Endodermal cell (in vitro differentiated cells): ENCODE data around the gene PTRH1. TPM values are rescaled to one million over a fixed set of nuclear protein-coding genes. Genes with fewer than 3 reads are reported as not detected.

ENCODE experiments used
- DNase-seq: peaks from one replicate; pipeline ENCODE4 v3.0.0-alpha.2; 2017
- H3K27ac ChIP-seq: 2 replicates; pipeline ENCODE4 v1.5.1; 2013; ENCODE audit warnings: mild to moderate bottlenecking, low read depth, low read length, moderate library complexity
- H3K27me3 ChIP-seq: 2 replicates; pipeline ENCODE4 v1.6.1; 2013; ENCODE audit warnings: mild to moderate bottlenecking, low read length, moderate library complexity; ENCODE audit not compliant: insufficient read depth, control insufficient read depth, poor library complexity, severe bottlenecking
- H3K36me3 ChIP-seq: 2 replicates; pipeline ENCODE4 v1.7.0; 2013; ENCODE audit warnings: mild to moderate bottlenecking, low read length, moderate library complexity; ENCODE audit not compliant: control insufficient read depth, insufficient read depth
- H3K4me1 ChIP-seq: one replicate; pipeline ENCODE4 v1.7.0; 2013; ENCODE audit warnings: low read length; ENCODE audit not compliant: control insufficient read depth, insufficient read depth
- H3K4me3 ChIP-seq: 2 replicates; pipeline ENCODE4 v1.5.1; 2013; ENCODE audit warnings: mild to moderate bottlenecking, low read length, moderate library complexity
- H3K9ac ChIP-seq: 2 replicates; pipeline ENCODE4 v1.6.1; 2013; ENCODE audit warnings: mild to moderate bottlenecking, low read length, moderate library complexity; ENCODE audit not compliant: poor library complexity, severe bottlenecking; ENCODE audit errors: extremely low read depth
- H3K9me3 ChIP-seq: 2 replicates; pipeline ENCODE4 v1.6.1; 2013; ENCODE audit warnings: mild to moderate bottlenecking, low read length, moderate library complexity; ENCODE audit not compliant: control insufficient read depth
- H3K27ac Mint-ChIP-seq: 2 replicates; pipeline ENCODE4 v1.8.0; 2020; ENCODE audit warnings: mixed read lengths
- H3K27me3 Mint-ChIP-seq: 2 replicates; pipeline ENCODE4 v1.8.0; 2021; ENCODE audit warnings: mild to moderate bottlenecking, mixed read lengths; ENCODE audit not compliant: insufficient read depth
- H3K36me3 Mint-ChIP-seq: 2 replicates; pipeline ENCODE4 v1.8.0; 2020; ENCODE audit warnings: low read depth, mixed read lengths
- H3K4me1 Mint-ChIP-seq: 2 replicates; pipeline ENCODE4 v1.8.0; 2020; ENCODE audit warnings: mixed read lengths
- H3K4me3 Mint-ChIP-seq: 2 replicates; pipeline ENCODE4 v1.8.0; 2020; ENCODE audit warnings: mild to moderate bottlenecking, moderate library complexity, mixed read lengths
- H3K9me3 Mint-ChIP-seq: 2 replicates; pipeline ENCODE4 v1.8.0; 2020; ENCODE audit warnings: mild to moderate bottlenecking, mixed read lengths
- CTCF ChIP-seq: fragments of 200-600 bp; sonication (generic); conservative IDR thresholded peaks from 2 replicates; pipeline ENCODE4 v1.5.0; 2021; ENCODE audit warnings: antibody characterized with exemption, mild to moderate bottlenecking
- WGBS, 2 experiments: methylation state at CpG; one replicate each; pipeline versions ENCODE4 v1.1.5 to v1.1.7; 2013; ENCODE audit warnings: missing lambda C conversion rate in 2 of 2, mixed read lengths in 1 of 2; ENCODE audit not compliant: insufficient coverage in 1 of 2, insufficient read length in 1 of 2; 5-methylcytosine and 5-hydroxymethylcytosine counted together
- total RNA-seq, 2 donors: library from RNA; stranded (reverse); fragmentation: NEBNext Ultra II Directional in 1 of 2; extraction: Animal tissue kit (Norgen Biotek cat#: 25700) in 1 of 2; gene quantifications; 2 replicates in 1 of 2; 3 replicates in 1 of 2; pipeline ENCODE4 v1.2.1, GENCODE V29; 2021

PTRH1 gene
- total RNA-seq, 2 donors from 2014 or later, result 15.2 to 18.7 TPM

GRCh38 chr9:127700594-127701255, 14.7 kb downstream of the PTRH1 start:
- no peak overlapping the region for H3K9ac ChIP-seq
- 85 to 89% methylated on average over 5 of the region's 5 CpGs for WGBS, 2 experiments
- no peaks in the 10 kb centered on the region for H3K4me1 ChIP-seq
- H3K27me3 Mint-ChIP-seq, result no peaks in the 10 kb centered on the region
- no peaks in the 10 kb centered on the region for H3K9me3 ChIP-seq
- H3K4me3 ChIP-seq, result no peak overlapping the region
- no peak for TF ChIP-seq CTCF
- no peak overlapping the region for H3K27ac Mint-ChIP-seq
- H3K27ac ChIP-seq, result no peak overlapping the region
- H3K27me3 ChIP-seq, result no peaks in the 10 kb centered on the region
- H3K36me3 Mint-ChIP-seq, result no peaks in the 10 kb centered on the region
- H3K4me3 Mint-ChIP-seq, result no peak overlapping the region
- H3K36me3 ChIP-seq, result no peaks in the 10 kb centered on the region
- H3K4me1 Mint-ChIP-seq, result no peaks in the 10 kb centered on the region
- H3K9me3 Mint-ChIP-seq, result no peaks in the 10 kb centered on the region
- no peak for DNase-seq

GRCh38 chr9:127700140-127700539, 15.3 kb downstream of the PTRH1 start:
- no peaks in the 10 kb centered on the region for H3K4me1 ChIP-seq
- no peaks in the 10 kb centered on the region for H3K27me3 Mint-ChIP-seq
- H3K36me3 Mint-ChIP-seq, result no peaks in the 10 kb centered on the region
- no peaks in the 10 kb centered on the region for H3K9me3 Mint-ChIP-seq
- no peak overlapping the region for H3K4me3 ChIP-seq
- H3K4me3 Mint-ChIP-seq, result no peak overlapping the region
- no peaks in the 10 kb centered on the region for H3K4me1 Mint-ChIP-seq
- TF ChIP-seq CTCF, result no peak
- no peak overlapping the region for H3K27ac Mint-ChIP-seq
- H3K27me3 ChIP-seq, result no peaks in the 10 kb centered on the region
- no peak overlapping the region for H3K9ac ChIP-seq
- DNase-seq, result no peak
- no peak overlapping the region for H3K27ac ChIP-seq
- no peaks in the 10 kb centered on the region for H3K9me3 ChIP-seq
- H3K36me3 ChIP-seq, result no peaks in the 10 kb centered on the region
- 88 to 95% methylated on average over 2 of the region's 2 CpGs for WGBS, 2 experiments

GRCh38 chr9:127698985-127699670, 16.3 kb downstream of the PTRH1 start:
- Histone ChIP-seq H3K27me3 (no peaks in the 10 kb centered on the region), H3K27ac (no peak overlapping the region), H3K9ac (no peak overlapping the region), H3K4me1 (no peaks in the 10 kb centered on the region), H3K4me3 (peak overlapping the region; percentile 3), H3K9me3 (no peaks in the 10 kb centered on the region), H3K36me3 (no peaks in the 10 kb centered on the region)
- DNase-seq, result peak; percentile 98
- no peaks in the 10 kb centered on the region for H3K36me3 Mint-ChIP-seq
- H3K4me1 Mint-ChIP-seq, result no peaks in the 10 kb centered on the region
- H3K27ac Mint-ChIP-seq, result peak overlapping the region; percentile 90
- WGBS, 2 experiments, result 42 to 55% methylated on average over 30 to 41 of the region's 41 CpGs
- TF ChIP-seq CTCF, result peak; percentile 49
- H3K4me3 Mint-ChIP-seq, result peak overlapping the region; percentile 61
- H3K9me3 Mint-ChIP-seq, result no peaks in the 10 kb centered on the region
- H3K27me3 Mint-ChIP-seq, result no peaks in the 10 kb centered on the region
